Measurements from ENCODE around the gene TM4SF1.
A peak's percentile ranks its signal among the peaks of the same experiment; 100 is the strongest.
"Not testable (repeated sequence)": the region's sequence is repeated elsewhere in the genome, so short reads cannot be mapped to it uniquely, and the experiment has no call there.

TM4SF1 gene

GRCh38 chr3:149393345-149394160 lies 16.1 kb upstream of the TM4SF1 start:
- peak; percentile 81 for DNase-seq

DNA sequence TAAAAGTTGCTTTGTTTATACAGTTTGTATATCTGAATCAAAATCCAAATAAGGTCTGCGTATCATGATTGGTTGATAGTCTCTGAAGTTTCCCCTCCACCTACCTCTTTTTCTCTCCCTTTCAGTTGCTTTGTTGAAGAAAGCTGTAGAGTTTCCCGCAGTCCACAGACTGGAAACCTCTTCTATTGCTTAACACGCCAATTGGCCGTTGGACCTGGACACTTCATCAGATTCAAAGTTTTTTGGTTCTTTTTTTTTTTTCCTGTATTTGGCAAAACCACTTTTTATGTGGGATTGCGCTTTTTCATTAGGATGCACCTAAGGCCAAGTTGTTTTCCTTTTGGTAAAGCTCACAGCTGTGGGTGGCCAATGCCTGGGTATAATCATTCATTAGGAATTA lies 14.5 kb upstream of the TM4SF1 start:
- no peak for DNase-seq

DNA sequence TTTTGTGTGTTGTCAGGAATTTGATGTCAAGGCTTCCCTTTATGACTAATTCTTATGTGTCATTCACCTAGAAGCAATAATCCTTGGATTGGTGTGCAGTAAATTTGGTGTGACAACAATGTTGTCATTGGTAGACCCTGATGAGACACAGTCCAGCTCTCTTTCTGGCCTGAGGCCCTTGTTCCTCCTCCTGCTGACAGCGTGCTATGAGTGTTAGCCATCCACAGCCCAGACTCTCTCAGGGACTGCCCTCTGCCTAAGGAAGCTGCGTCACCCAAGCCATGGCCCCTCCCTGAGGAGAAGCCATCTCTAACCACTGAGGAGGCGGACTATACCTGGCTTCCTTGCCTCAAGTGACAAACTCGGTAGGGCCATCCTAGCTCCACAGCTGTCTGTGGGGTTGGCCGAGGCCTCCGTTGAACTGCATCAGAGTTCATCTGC lies 13.3 kb upstream of the TM4SF1 start:
- peak; percentile 65 for DNase-seq

DNA sequence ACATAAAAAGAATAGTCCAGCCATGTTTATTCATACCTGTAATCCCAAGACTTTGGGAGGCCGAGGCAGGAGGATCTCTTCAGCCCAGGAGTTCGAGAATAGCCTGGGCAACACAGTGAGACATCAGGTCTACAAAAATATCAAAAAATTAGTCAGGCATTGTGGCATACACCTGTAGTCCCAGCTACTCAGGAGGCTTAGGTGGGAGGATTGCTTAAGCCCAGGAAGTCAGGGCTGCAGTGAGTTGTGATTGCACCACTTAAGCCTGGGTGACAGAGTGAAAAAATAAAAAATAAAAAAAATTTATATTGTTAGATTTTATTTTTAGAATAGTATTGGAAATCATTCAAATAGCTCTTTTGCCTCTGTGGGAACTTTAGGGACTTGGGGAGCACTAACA lies 12.8 kb upstream of the TM4SF1 start:
- no peak for DNase-seq

GRCh38 chr3:149388531-149389417 lies 11.3 kb upstream of the TM4SF1 start:
- no peak for DNase-seq

GRCh38 chr3:149388001-149388440 lies 10.6 kb upstream of the TM4SF1 start:
- peak; percentile 93 for DNase-seq

- no peak for DNase-seq
Observed at GRCh38 chr3:149386299-149386606, 8.8 kb upstream of the TM4SF1 start.

- no peak for DNase-seq
Observed at GRCh38 chr3:149385617-149386298, 8.3 kb upstream of the TM4SF1 start.

DNA sequence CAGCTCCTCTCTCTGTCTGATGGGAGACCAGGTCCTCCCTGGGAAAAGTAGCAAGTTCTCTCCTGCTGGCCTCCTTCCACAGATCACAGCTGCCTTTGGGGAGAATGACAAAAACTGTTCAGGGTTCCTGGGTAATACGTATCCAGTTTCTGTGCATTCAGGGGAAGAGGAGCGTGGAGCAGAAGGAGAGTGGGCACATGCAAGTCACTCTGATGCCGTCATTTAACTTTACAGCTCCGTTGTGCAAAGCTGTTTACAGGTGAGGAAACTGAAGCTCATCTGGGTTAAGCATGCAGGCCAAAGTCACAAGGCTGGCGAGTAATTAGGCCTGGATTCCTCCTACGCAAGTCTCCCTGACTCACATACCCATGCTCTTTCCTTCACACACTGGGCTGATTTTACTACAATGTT lies 7.5 kb upstream of the TM4SF1 start:
- peak; percentile 74 for DNase-seq

GRCh38 chr3:149384167-149384566 lies 6.7 kb upstream of the TM4SF1 start:
- DNase-seq = no peak

- no peak for DNase-seq
Observed at GRCh38 chr3:149383703-149384102, 6.3 kb upstream of the TM4SF1 start.

DNA sequence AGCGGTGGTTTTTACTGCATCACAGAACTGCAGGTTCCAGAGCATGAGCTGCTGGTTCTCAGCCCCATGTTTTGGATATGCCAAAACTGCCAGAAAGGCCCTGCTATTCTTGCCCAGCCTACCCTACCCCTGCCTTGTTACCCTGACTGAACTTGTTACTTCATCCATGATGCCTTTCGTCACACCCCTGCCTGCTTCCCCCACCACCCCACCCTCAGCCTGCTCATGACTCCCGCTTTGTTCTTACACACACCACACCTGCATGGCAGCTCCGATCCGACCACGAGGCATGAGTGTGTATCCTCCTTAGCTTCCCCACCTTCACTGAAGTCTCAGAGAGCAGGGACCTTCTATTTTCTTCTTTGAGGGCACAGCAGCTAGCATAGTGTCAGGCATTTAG lies 5.1 kb upstream of the TM4SF1 start:
- DNase-seq = no peak

- peak; percentile 90 for DNase-seq
Observed at GRCh38 chr3:149382101-149382467, 4.6 kb upstream of the TM4SF1 start.

GRCh38 chr3:149381173-149382100 lies 4.0 kb upstream of the TM4SF1 start:
- DNase-seq = no peak

DNA sequence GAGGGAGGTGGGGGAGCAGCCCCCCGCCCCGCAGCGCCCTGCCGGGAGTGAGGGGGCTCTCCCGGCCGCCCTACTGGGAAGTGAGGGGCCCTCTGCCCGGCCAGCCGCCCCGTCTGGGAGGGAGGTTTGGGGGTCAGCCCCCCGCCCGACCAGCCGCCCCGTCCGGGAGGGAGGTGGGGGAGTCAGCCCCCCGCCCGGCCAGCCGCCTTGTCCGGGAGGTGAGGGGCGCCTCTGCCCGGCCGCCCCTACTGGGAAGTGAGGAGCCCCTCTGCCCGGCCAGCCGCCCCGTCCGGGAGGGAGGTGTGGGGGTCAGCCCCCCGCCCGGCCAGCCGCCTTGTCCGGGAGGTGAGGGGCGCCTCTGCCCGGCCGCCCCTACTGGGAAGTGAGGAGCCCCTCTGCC lies 2.8 kb upstream of the TM4SF1 start:
- DNase-seq = not testable (repeated sequence)

GRCh38 chr3:149378478-149379309 lies 1.2 kb upstream of the TM4SF1 start:
- DNase-seq = no peak

DNA sequence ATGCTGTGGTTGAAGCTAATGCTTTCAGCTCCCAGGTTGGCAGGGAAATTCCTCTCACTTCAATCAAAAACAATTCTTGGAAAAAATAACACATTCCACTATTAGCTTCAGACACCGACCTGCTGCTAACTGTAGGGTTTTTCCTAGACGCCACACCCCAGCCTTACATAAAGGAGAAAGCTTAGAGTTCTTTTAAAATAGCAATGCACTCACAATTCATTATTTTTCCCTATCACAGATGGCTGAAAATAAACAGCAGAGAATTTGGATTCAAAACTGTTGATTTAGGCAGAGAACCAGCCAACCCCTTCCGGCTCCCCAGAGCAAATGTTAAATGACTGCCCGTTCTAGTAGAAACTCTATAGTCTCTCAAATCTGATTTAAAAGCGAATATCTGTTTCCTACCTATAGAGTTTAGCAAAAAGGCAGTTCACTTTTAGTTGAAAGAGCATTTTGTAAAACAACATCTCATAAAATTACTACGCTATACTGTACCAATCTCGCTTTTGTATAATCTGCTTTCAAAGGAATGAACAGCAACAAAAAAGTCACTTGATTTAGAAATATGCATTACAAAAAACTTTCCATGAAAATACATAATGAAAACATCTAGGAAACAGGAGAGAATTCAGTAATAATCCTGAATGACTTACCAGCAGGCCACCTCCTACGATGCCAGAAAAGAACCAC lies 586 bp downstream of the TM4SF1 start:
- DNase-seq = peak; percentile 57

- no peak for DNase-seq
Observed at GRCh38 chr3:149375501-149376196, 1.8 kb downstream of the TM4SF1 start.

- DNase-seq = no peak
Observed at GRCh38 chr3:149374793-149375500, 2.5 kb downstream of the TM4SF1 start.

All from fibroblast of skin of right biceps (primary cell).